HG03135 (cell line): ENCODE results near the gene IDNK.

Source experiments
- ATAC-seq: cut with Tn5 transposase; IDR thresholded peaks from one replicate; pipeline ENCODE4 v1.9.1; 2021; ENCODE audit warnings: mild to moderate bottlenecking, moderate library complexity; ENCODE audit not compliant: unreplicated experiment

Gene IDNK

GRCh38 chr9:83681490-83681889, 58.5 kb downstream of the IDNK start:
- no peak for ATAC-seq

- no peak for ATAC-seq
These were observed 66.0 kb downstream of the IDNK start for GRCh38 chr9:83688921-83689320.

GRCh38 chr9:83691492-83691891, 68.5 kb downstream of the IDNK start:
- no peak for ATAC-seq
